ENCODE data around the gene CDKN1B.

DNA sequence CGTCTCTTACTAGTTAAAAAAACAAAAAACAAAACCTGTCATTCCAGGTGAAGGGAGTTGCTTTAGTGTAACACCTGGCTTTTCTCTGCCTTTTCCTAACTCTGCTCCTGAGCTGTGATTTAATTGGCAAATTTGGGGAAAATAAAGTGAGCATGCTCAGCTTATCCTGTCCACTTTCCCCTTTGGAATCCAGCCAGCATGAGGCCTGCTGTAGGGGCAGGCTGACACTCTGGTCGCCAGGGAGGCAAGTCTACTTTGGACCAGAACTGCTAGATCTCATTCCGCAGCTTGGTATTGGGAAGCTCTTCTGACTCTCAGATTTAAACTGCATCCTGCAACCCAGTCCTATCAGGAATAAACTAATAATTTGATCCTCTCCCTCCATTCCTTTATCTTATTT is 30.1 kb downstream of the CDKN1B start:
- TF ChIP-seq, protein P1, sequence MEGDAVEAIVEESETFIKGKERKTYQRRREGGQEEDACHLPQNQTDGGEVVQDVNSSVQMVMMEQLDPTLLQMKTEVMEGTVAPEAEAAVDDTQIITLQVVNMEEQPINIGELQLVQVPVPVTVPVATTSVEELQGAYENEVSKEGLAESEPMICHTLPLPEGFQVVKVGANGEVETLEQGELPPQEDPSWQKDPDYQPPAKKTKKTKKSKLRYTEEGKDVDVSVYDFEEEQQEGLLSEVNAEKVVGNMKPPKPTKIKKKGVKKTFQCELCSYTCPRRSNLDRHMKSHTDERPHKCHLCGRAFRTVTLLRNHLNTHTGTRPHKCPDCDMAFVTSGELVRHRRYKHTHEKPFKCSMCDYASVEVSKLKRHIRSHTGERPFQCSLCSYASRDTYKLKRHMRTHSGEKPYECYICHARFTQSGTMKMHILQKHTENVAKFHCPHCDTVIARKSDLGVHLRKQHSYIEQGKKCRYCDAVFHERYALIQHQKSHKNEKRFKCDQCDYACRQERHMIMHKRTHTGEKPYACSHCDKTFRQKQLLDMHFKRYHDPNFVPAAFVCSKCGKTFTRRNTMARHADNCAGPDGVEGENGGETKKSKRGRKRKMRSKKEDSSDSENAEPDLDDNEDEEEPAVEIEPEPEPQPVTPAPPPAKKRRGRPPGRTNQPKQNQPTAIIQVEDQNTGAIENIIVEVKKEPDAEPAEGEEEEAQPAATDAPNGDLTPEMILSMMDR (IDR thresholded peaks at IDR 0.05) = no peak
- TF ChIP-seq POLR2A (IDR thresholded peaks at IDR 0.05) = no peak
